Pons (tissue), 1 donor: ENCODE data around the gene DENND4B.

Source experiments
- DNase-seq: peaks from one replicate; pipeline ENCODE4 v3.0.0-alpha.2; 2016; ENCODE audit warnings: low spot score

Gene DENND4B

DNA sequence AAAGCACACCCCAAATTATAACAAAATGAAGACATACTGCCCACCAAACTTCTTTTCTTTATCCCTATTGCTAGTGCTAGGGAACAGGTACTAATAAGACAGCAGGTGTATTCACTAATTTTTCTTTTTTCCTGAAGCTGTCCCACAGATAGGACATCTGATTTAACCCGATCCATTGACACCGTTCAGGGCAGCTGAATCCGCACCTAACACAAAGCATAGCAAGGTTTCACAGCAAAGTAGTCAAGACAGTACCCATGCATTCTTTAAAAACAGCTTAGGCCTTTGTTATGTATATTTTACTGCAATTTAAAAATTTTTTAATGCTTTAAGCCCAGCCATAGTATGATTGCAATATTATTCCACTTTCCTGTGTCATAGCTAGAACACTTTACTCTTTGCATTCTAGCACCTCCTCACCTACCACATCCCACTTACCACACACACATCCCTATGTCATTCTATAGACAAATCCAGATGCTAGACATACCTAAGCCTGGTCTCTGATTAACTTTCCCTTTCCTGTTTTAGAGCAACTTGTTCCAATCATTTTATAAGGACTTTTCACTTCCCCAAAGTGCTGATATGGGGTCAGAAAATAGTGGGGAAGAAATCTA is 64.1 kb downstream of the DENND4B start:
- DNase-seq, result no peak

DNA sequence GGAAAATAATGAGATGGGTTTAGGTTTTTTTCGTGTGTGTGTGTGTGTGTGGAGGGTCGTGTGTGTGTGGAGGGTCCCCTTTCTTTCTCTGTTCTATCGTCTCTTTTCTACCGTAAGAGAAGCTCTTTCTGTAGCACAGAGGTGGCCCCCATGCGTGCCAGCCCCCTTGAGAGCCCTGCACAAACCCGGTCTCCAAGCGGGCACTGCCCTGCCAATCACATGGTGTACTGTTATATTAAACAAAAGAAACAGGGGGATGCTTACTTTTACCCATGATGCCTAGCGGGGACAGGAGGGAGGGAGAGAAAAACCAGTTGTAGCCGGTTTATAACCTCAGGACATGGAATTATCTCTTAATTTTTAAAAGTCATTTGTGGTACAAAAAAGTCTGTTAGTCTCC is 64.8 kb downstream of the DENND4B start:
- peak; percentile 21 for DNase-seq

DNA sequence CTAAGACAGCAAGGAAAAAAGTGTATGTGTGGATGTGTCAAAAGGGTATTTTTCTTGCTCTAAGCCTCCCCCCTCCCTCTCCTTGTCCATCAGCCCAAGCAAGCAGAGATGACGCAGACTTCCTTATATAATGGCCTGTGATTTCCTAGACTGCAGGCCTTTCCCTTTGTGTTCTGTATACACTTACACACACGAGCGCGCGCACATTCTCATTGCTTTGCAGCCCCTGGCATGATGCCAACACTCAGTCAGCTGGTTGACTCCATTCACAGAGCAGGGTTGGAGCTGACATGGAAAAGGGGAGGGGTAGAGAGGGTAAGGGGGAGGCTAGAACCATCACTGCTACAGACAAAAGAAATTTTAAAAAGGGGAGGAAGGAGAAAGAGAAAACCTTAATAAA is 65.6 kb downstream of the DENND4B start:
- DNase-seq, result peak; percentile 97

DNA sequence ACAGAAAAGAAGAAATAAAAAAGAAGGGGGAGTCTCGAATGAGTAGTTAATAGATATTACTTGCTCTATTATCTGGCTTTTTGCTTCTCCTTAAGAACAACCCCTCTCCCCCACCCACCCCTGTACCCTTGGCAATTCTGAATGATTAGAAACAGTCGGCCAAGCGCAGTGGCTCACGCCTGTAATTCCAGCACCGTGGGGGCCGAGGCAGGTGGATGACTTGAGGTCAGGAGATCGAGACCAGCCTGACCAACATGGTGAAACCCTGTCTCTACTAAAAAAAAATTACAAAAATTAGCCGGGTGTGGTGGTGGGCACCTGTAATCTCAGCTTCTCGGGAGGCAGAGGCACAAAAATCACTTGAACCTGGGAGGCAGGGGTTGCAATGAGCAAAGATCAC is 66.5 kb downstream of the DENND4B start:
- no peak for DNase-seq
